AG09309 (cell line): ENCODE results near the gene LFNG.

Experiments
- DNase-seq: peaks from one replicate; pipeline ENCODE4 v3.0.0-alpha.2; 2010; ENCODE audit warnings: low read depth
- H3K4me3 ChIP-seq: 2 replicates; pipeline ENCODE4 v1.5.1; 2011; ENCODE audit warnings: mild to moderate bottlenecking, low read depth, low read length, moderate library complexity; ENCODE audit not compliant: control insufficient read depth
- CTCF ChIP-seq: IDR thresholded peaks from 2 replicates; pipeline ENCODE4 v1.5.1; 2011; ENCODE audit warnings: mild to moderate bottlenecking, low read depth, low read length, inconsistent platforms; ENCODE audit not compliant: insufficient read depth, control insufficient read depth; ENCODE audit errors: missing control alignments

The LFNG gene

GRCh38 chr7:2542916-2543871 is 23.6 kb downstream of the LFNG start:
- DNase-seq: no peak
- no peak overlapping the region for H3K4me3 ChIP-seq
- no peak for TF ChIP-seq CTCF

- no peak for TF ChIP-seq CTCF
- DNase-seq: no peak
- H3K4me3 ChIP-seq: no peak overlapping the region
Measured at GRCh38 chr7:2544541-2545188, 25.1 kb downstream of the LFNG start.

GRCh38 chr7:2545746-2546425 is 26.3 kb downstream of the LFNG start:
- DNase-seq: no peak
- no peak for TF ChIP-seq CTCF
- H3K4me3 ChIP-seq: no peak overlapping the region

GRCh38 chr7:2546776-2547586 is 27.4 kb downstream of the LFNG start:
- DNase-seq: no peak
- TF ChIP-seq CTCF: no peak
- no peak overlapping the region for H3K4me3 ChIP-seq

DNA sequence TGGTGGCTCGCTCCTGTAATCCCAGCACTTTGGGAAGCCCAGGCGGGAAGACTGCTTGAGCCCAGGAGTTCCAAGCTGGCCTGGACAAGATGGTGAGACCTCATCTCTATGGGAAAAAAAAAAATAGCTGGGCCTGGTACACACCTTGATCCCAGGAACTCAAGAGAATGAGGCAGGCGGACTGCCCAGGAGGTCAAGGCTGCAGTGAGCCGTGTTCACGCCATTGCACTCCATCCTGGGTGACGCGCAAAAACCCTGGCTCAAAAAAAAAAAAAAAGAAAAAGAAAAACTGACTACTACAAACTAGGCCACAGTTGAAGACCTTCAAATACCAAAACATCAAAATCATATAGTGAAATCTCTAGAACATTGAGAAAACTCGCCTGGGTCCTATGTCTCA is 31.8 kb downstream of the LFNG start:
- TF ChIP-seq CTCF: no peak
- H3K4me3 ChIP-seq: no peak overlapping the region
- no peak for DNase-seq

DNA sequence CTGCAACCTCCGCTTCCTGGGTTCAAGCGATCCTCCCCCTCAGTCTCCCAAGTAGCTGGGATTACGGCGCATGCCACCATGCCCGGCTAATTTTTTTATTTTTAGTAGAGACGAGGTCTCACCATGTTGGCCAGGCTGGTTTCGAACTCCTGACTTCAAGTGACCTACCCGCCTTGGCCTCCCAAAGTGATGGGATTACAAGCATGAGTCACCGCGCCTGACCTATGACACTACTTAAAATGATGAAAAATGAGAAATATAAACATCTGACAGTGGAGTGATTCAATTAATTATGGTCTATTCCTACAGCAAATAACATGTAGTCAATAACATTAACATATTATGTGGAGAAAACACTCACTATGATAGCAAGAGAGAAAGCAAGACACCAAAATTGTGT is 33.5 kb downstream of the LFNG start:
- TF ChIP-seq CTCF: no peak
- H3K4me3 ChIP-seq: no peak overlapping the region
- DNase-seq: no peak
